ENCODE results near the gene TPPP.
"Not testable (repeated sequence)": the region's sequence is repeated elsewhere in the genome, so short reads cannot be mapped to it uniquely, and the experiment has no call there.

Gene TPPP

GRCh38 chr5:683551-684481, 9.3 kb downstream of the TPPP start:
- H3K9me3 ChIP-seq (ENCODE audit: control insufficient read depth, insufficient read depth, low read depth, low read length) = no peaks in the 10 kb centered on the region
- H3K27ac ChIP-seq (ENCODE audit: extremely low read depth, low read depth, low read length) = no peak overlapping the region
- H3K36me3 ChIP-seq (ENCODE audit: control insufficient read depth in 2 of 2, insufficient read depth in 1 of 2, low read length in 2 of 2) = no peaks in the 10 kb centered on the region
- no peak for TF ChIP-seq MYNN (tag by site-specific recombination; IDR thresholded peaks at IDR 0.05; ENCODE audit: borderline replicate concordance)
- TF ChIP-seq, protein P1, sequence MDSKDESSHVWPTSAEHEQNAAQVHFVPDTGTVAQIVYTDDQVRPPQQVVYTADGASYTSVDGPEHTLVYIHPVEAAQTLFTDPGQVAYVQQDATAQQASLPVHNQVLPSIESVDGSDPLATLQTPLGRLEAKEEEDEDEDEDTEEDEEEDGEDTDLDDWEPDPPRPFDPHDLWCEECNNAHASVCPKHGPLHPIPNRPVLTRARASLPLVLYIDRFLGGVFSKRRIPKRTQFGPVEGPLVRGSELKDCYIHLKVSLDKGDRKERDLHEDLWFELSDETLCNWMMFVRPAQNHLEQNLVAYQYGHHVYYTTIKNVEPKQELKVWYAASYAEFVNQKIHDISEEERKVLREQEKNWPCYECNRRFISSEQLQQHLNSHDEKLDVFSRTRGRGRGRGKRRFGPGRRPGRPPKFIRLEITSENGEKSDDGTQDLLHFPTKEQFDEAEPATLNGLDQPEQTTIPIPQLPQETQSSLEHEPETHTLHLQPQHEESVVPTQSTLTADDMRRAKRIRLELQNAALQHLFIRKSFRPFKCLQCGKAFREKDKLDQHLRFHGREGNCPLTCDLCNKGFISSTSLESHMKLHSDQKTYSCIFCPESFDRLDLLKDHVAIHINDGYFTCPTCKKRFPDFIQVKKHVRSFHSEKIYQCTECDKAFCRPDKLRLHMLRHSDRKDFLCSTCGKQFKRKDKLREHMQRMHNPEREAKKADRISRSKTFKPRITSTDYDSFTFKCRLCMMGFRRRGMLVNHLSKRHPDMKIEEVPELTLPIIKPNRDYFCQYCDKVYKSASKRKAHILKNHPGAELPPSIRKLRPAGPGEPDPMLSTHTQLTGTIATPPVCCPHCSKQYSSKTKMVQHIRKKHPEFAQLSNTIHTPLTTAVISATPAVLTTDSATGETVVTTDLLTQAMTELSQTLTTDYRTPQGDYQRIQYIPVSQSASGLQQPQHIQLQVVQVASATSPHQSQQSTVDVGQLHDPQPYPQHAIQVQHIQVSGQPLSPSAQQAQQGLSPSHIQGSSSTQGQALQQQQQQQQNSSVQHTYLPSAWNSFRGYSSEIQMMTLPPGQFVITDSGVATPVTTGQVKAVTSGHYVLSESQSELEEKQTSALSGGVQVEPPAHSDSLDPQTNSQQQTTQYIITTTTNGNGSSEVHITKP (tag by site-specific recombination; IDR thresholded peaks at IDR 0.05) = no peak
- TF ChIP-seq BCL11B (tag by site-specific recombination; IDR thresholded peaks at IDR 0.05; ENCODE audit: low read depth) = no peak
- no peak for TF ChIP-seq HOXA7 (CRISPR knock-in tag; IDR thresholded peaks at IDR 0.05; ENCODE audit: borderline replicate concordance)
- TF ChIP-seq ZSCAN18 (tag by site-specific recombination; IDR thresholded peaks at IDR 0.05) = no peak
- TF ChIP-seq ZNF280D (tag by site-specific recombination; IDR thresholded peaks at IDR 0.05) = no peak
- no peak for TF ChIP-seq ZNF175 (tag by site-specific recombination; IDR thresholded peaks at IDR 0.05)
- TF ChIP-seq ZBTB49 (tag by site-specific recombination; IDR thresholded peaks at IDR 0.05; ENCODE audit: low read depth) = no peak
- TF ChIP-seq OVOL3 (tag by site-specific recombination; IDR thresholded peaks at IDR 0.05) = no peak
- no peak for TF ChIP-seq ZNF747 (tag by site-specific recombination; IDR thresholded peaks at IDR 0.05)
- no peak for TF ChIP-seq ZNF792 (tag by site-specific recombination; IDR thresholded peaks at IDR 0.05)
- no peak for TF ChIP-seq ZNF302 (tag by site-specific recombination; IDR thresholded peaks at IDR 0.05; ENCODE audit: low read depth)
- TF ChIP-seq ZNF148 (tag by site-specific recombination; IDR thresholded peaks at IDR 0.05; ENCODE audit: borderline replicate concordance) = no peak
- H3K4me3 ChIP-seq (ENCODE audit: low read depth, low read length) = no peak overlapping the region
- no peaks in the 10 kb centered on the region for H3K4me1 ChIP-seq (ENCODE audit: control insufficient read depth, insufficient read depth, low read length)
- POLR2A ChIA-PET = no interaction called here
- CTCF ChIA-PET = no interaction called here

- H3K27ac ChIP-seq (ENCODE audit: extremely low read depth, low read depth, low read length); CTCF ChIA-PET; H3K9me3 ChIP-seq (ENCODE audit: control insufficient read depth, insufficient read depth, low read depth, low read length); H3K4me3 ChIP-seq (ENCODE audit: low read depth, low read length); H3K36me3 ChIP-seq (ENCODE audit: control insufficient read depth in 2 of 2, insufficient read depth in 1 of 2, low read length in 2 of 2); POLR2A ChIA-PET; H3K4me1 ChIP-seq (ENCODE audit: control insufficient read depth, insufficient read depth, low read length): not testable (repeated sequence)
Measured at GRCh38 chr5:682651-683358, 10.3 kb downstream of the TPPP start.

- H3K27ac ChIP-seq (ENCODE audit: extremely low read depth, low read depth, low read length); H3K9me3 ChIP-seq (ENCODE audit: control insufficient read depth, insufficient read depth, low read depth, low read length); CTCF ChIA-PET; POLR2A ChIA-PET; H3K4me3 ChIP-seq (ENCODE audit: low read depth, low read length); H3K36me3 ChIP-seq (ENCODE audit: control insufficient read depth in 2 of 2, insufficient read depth in 1 of 2, low read length in 2 of 2); H3K4me1 ChIP-seq (ENCODE audit: control insufficient read depth, insufficient read depth, low read length): not testable (repeated sequence)
Measured at GRCh38 chr5:682216-682615, 10.9 kb downstream of the TPPP start.

Data from HEK293 (cell line).